ENCODE data around the gene GNG12. TPM values are rescaled to one million over a fixed set of nuclear protein-coding genes. Genes with fewer than 3 reads are reported as not detected.

GNG12 gene
- total RNA-seq, 1 donor from 2014 or later = 1.3 TPM

DNA sequence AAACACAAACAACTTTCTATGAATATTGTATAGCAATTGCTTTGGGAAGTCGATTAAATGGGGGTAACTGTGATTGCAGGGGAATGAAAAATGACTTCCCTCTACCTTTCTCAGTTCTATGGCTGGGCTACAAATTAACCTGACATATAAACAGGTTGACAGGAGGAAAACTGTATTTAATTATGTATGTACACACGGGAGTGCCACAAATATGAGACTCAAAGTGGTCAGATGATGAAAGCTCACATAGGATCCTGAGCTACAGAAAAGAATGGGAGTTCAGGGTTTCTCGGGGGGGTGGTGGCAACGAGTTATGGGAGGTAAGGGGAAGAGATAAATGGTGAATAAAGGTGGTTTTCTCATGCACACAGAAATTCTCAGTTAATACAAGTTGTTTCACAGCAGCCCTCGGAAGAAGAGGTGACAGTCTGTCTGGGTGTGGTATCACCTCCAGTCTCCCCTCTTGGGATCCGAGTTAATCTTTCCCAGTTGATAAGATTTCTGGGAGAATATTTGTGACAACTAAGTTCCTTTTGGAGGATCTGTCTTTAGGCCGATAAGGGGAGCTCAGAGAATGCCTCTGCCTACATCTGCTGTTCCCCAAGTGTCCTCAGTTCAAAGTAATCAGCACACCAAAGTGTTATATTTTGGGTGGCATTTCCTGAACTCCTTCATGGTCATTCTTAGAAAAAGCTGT lies 122.0 kb downstream of the GNG12 start:
- H3K9me3 Mint-ChIP-seq (ENCODE audit: unreplicated experiment) = no peaks in the 10 kb centered on the region
- no peak for TF ChIP-seq CTCF (IDR thresholded peaks at IDR 0.05; ENCODE audit: partially characterized antibody, unreplicated experiment)
- DNase-seq = no peak
- H3K27ac Mint-ChIP-seq (ENCODE audit: unreplicated experiment) = no peak overlapping the region
- no peaks in the 10 kb centered on the region for H3K36me3 Mint-ChIP-seq (ENCODE audit: unreplicated experiment)
- H3K27me3 Mint-ChIP-seq (ENCODE audit: unreplicated experiment) = peaks cover 2% of the 10 kb centered on the region
- H3K4me1 Mint-ChIP-seq (ENCODE audit: low read depth, unreplicated experiment) = peaks cover 10% of the 10 kb centered on the region
- no peak overlapping the region for H3K4me3 Mint-ChIP-seq (ENCODE audit: unreplicated experiment)

DNA sequence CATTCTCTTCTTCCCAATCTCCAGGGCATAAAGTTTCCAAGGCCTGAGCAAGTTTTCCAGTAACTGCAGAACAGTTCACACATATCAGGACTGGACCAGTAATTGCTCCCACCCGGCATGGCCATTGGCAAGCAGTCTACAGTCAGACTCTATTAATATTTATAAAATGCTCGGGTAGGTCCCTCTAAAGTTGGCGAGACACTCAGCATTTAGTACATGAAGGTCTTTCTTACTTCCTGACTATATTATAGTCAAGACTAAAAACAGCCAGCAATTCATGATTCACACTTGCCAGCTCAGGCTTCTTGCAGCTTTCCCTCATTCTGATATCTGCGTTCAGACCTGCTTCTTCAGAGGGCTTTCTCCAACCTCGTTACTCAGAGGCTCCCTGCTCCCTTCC lies 122.8 kb downstream of the GNG12 start:
- no peak for DNase-seq
- Mint-ChIP-seq H3K27me3 (ENCODE audit: unreplicated experiment) (peaks cover 2% of the 10 kb centered on the region), H3K27ac (ENCODE audit: unreplicated experiment) (no peak overlapping the region), H3K4me3 (ENCODE audit: unreplicated experiment) (no peak overlapping the region), H3K4me1 (ENCODE audit: low read depth, unreplicated experiment) (peaks cover 10% of the 10 kb centered on the region), H3K36me3 (ENCODE audit: unreplicated experiment) (no peaks in the 10 kb centered on the region), H3K9me3 (ENCODE audit: unreplicated experiment) (no peaks in the 10 kb centered on the region)
- TF ChIP-seq CTCF (IDR thresholded peaks at IDR 0.05; ENCODE audit: partially characterized antibody, unreplicated experiment) = no peak

DNA sequence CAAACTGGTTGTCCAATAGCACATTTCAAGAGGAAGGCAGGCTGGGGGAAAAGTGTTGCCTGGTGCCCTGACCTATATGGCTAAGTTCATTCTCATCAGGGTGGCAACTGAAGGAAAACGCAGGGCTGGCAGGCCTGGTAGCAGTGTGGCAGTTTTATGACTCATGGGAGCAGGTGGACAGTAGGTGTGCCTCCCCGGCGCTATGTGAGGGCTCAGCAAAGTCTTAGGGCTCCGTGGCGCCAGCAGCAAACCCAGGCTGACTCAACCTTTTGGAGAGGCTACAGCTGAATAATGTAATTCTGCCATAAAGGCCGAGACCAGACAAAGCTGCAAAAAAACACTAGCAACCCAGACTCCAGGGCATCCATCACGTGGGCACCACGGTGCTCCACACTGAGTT lies 124.7 kb downstream of the GNG12 start:
- DNase-seq = no peak
- Mint-ChIP-seq H3K4me3 (ENCODE audit: unreplicated experiment) (no peak overlapping the region), H3K36me3 (ENCODE audit: unreplicated experiment) (no peaks in the 10 kb centered on the region), H3K27ac (ENCODE audit: unreplicated experiment) (no peak overlapping the region), H3K4me1 (ENCODE audit: low read depth, unreplicated experiment) (peaks cover 6% of the 10 kb centered on the region), H3K27me3 (ENCODE audit: unreplicated experiment) (peaks cover 2% of the 10 kb centered on the region), H3K9me3 (ENCODE audit: unreplicated experiment) (no peaks in the 10 kb centered on the region)
- TF ChIP-seq CTCF (IDR thresholded peaks at IDR 0.05; ENCODE audit: partially characterized antibody, unreplicated experiment) = no peak

- H3K9me3 Mint-ChIP-seq (ENCODE audit: unreplicated experiment) = no peaks in the 10 kb centered on the region
Observed at GRCh38 chr1:67705735-67706453, 127.4 kb downstream of the GNG12 start.

More at GRCh38 chr1:67705735-67706453, 127.4 kb downstream of the GNG12 start:
- DNase-seq = no peak
- no peaks in the 10 kb centered on the region for H3K27me3 Mint-ChIP-seq (ENCODE audit: unreplicated experiment)
- H3K27ac Mint-ChIP-seq (ENCODE audit: unreplicated experiment) = no peak overlapping the region
- TF ChIP-seq CTCF (IDR thresholded peaks at IDR 0.05; ENCODE audit: partially characterized antibody, unreplicated experiment) = no peak
- no peak overlapping the region for H3K4me3 Mint-ChIP-seq (ENCODE audit: unreplicated experiment)
- no peaks in the 10 kb centered on the region for H3K36me3 Mint-ChIP-seq (ENCODE audit: unreplicated experiment)
- peaks cover 4% of the 10 kb centered on the region for H3K4me1 Mint-ChIP-seq (ENCODE audit: low read depth, unreplicated experiment)
